Fibroblast of the aortic adventitia (primary cell): ENCODE data around the gene ACTG1. TPM values are rescaled to one million over a fixed set of nuclear protein-coding genes. Genes with fewer than 3 reads are reported as not detected.

ENCODE experiments used
- DNase-seq: peaks from one replicate; pipeline ENCODE4 v3.0.0-alpha.2; 2010; ENCODE audit warnings: low read depth
- H3K4me3 ChIP-seq: 2 replicates; pipeline ENCODE4 v1.5.1; 2011; ENCODE audit warnings: low read depth, mild to moderate bottlenecking, control low read depth, low read length, moderate library complexity
- CTCF ChIP-seq: IDR thresholded peaks from 2 replicates; pipeline ENCODE4 v1.5.1; 2011; ENCODE audit warnings: mild to moderate bottlenecking, low read length, control low read depth, inconsistent platforms; ENCODE audit not compliant: insufficient read depth
- total RNA-seq: library from RNA; depleted of rRNA; stranded (reverse); fragments of >200 nt; gene quantifications from 2 replicates; pipeline ENCODE4 v1.2.3, GENCODE V29; 2012; ENCODE audit warnings: low replicate concordance

Gene ACTG1
- total RNA-seq, 1 donor, result 6,650 TPM

- DNase-seq, result no peak
- no peak for TF ChIP-seq CTCF
- H3K4me3 ChIP-seq, result peak overlapping the region; percentile 76
These were observed 3.8 kb upstream of the ACTG1 start for GRCh38 chr17:81516439-81516838.

DNA sequence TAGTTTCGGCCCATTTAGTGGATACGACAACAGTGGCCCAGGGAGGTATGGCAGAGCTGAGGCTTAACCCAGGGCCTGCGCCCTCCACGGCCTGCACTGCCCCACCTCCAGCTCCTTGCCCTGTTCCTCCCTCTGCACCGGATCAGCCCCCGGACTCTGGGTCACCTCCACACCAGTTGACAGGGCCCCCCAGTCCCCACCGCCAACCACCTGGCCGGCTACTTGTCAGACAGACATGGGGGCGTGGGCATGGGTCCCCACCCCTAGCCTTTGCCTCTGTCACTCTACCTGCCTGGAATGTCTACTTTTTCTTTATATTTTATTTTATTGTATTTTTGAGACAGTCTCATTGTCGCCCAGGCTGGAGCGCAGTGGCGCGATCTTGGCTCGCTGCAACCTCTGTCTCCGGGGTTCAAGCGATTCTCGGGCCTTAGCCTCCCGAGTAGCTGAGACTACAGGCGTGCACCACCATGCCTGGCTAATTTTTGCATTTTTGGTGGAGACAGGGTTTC is 3.0 kb upstream of the ACTG1 start:
- H3K4me3 ChIP-seq, result peak overlapping the region; percentile 76
- no peak for TF ChIP-seq CTCF
- no peak for DNase-seq

GRCh38 chr17:81514739-81515529 is 2.3 kb upstream of the ACTG1 start:
- TF ChIP-seq CTCF, result no peak
- H3K4me3 ChIP-seq, result peak overlapping the region; percentile 76
- peak; percentile 74 for DNase-seq

DNA sequence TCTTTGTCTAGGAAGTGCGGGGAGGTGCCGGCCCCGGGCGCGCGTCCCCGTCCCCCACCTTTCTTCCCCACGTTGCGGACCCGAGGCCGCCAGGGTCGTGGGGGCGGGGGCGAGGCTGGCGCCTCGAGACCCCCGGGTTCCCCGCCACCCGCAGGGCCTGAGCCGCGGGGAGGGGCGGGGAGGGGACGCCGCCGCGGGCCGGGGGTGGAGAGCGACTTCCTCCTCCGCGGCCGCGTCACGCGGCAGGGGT is 1.8 kb upstream of the ACTG1 start:
- H3K4me3 ChIP-seq, result peak overlapping the region; percentile 66
- no peak for DNase-seq
- no peak for TF ChIP-seq CTCF

- no peak for TF ChIP-seq CTCF
- DNase-seq, result peak; percentile 72
- H3K4me3 ChIP-seq, result peak overlapping the region; percentile 66
These were observed 1.3 kb upstream of the ACTG1 start for GRCh38 chr17:81513753-81514488.

- no peak for DNase-seq
- H3K4me3 ChIP-seq, result peak overlapping the region; percentile 66
- no peak for TF ChIP-seq CTCF
These were observed 763 bp upstream of the ACTG1 start for GRCh38 chr17:81513372-81513752.
